Panc1 (cell line): ENCODE data around the gene GPR148. TPM values are rescaled to one million over a fixed set of nuclear protein-coding genes. Genes with fewer than 3 reads are reported as not detected.
A peak's percentile ranks its signal among the peaks of the same experiment; 100 is the strongest.

Experiments used
- ATAC-seq: fragments of 200-7000 bp; cut with Tn5 transposase; 2 replicates; pipeline ENCODE4 v1.9.1; 2020; ENCODE audit warnings: mild to moderate bottlenecking, moderate library complexity
- BruUV-seq: library from RNA; stranded (reverse); fragments of 400-500 nt; replicated peaks from 2 replicates; lab custom pipeline; 2021; lab: Mats Ljungman, UMichigan
- CTCF ChIA-PET: fragments of 300-600 bp; sonication (Branson Sonifier 250); formaldehyde crosslinking; loops from one replicate; lab custom pipeline; 2022; ENCODE audit warnings: antibody characterized with exemption; lab: Charles Lee
- POLR2A ChIA-PET: fragments of 300-600 bp; sonication (Branson Sonifier 250); formaldehyde crosslinking; loops from one replicate; lab custom pipeline; 2022; ENCODE audit warnings: antibody characterized with exemption; lab: Charles Lee
- DNase-seq: peaks from one replicate; pipeline ENCODE4 v3.0.0-alpha.2; 2010; ENCODE audit warnings: low read depth, low spot score
- H3K27ac ChIP-seq: 2 replicates; pipeline ENCODE4 v1.5.1; 2011; ENCODE audit warnings: mild to moderate bottlenecking, low read length, inconsistent platforms
- H3K27me3 ChIP-seq: fragments of 200-500 bp; sonication (Bioruptor generic); 2 replicates; pipeline ENCODE4 v1.6.0; 2014; ENCODE audit warnings: low read length, inconsistent platforms; ENCODE audit not compliant: control insufficient read depth, insufficient read depth
- H3K36me3 ChIP-seq: fragments of 200-500 bp; sonication (Bioruptor generic); 2 replicates; pipeline ENCODE4 v1.5.1; 2014; ENCODE audit warnings: inconsistent platforms, mild to moderate bottlenecking, low read length, moderate library complexity; ENCODE audit not compliant: control insufficient read depth, insufficient read depth
- H3K4me1 ChIP-seq: 2 replicates; pipeline ENCODE4 v1.5.1; 2011; ENCODE audit warnings: inconsistent platforms, mild to moderate bottlenecking, low read length, moderate library complexity; ENCODE audit not compliant: control insufficient read depth, insufficient read depth
- H3K4me3 ChIP-seq, 2 experiments: 2 replicates each; pipeline ENCODE4 v1.5.1; 2011 to 2012; ENCODE audit warnings: low read depth in 2 of 2, low read length in 2 of 2, mild to moderate bottlenecking in 2 of 2, inconsistent platforms in 1 of 2, moderate library complexity in 1 of 2
- H3K9me3 ChIP-seq: fragments of 200-500 bp; sonication (Bioruptor generic); 2 replicates; pipeline ENCODE4 v1.5.1; 2014; ENCODE audit warnings: low read depth, mild to moderate bottlenecking, inconsistent platforms, low read length, moderate library complexity; ENCODE audit not compliant: control insufficient read depth, insufficient read depth
- CTCF ChIP-seq: fragments of 450-650 bp; IDR thresholded peaks from 2 replicates; pipeline ENCODE4 v1.5.1; 2017; ENCODE audit warnings: mild to moderate bottlenecking
- POLR2AphosphoS5 ChIP-seq: IDR thresholded peaks from 2 replicates; pipeline ENCODE4 v1.6.1; 2012; ENCODE audit warnings: mild to moderate bottlenecking, low read depth, low read length, moderate library complexity
- REST ChIP-seq, 2 experiments: IDR thresholded peaks; 2 replicates each; pipeline ENCODE4 v1.6.1; 2011 to 2012; ENCODE audit warnings: low read depth in 2 of 2, control low read depth in 1 of 2, low read length in 1 of 2, mild to moderate bottlenecking in 1 of 2, moderate library complexity in 1 of 2; ENCODE audit not compliant: insufficient read depth in 1 of 2
- SIN3A ChIP-seq: IDR thresholded peaks from 2 replicates; pipeline ENCODE4 v1.6.1; 2012; ENCODE audit warnings: low read depth, mild to moderate bottlenecking, low read length, moderate library complexity, borderline replicate concordance; ENCODE audit not compliant: insufficient read depth
- TCF7L2 ChIP-seq: IDR thresholded peaks from 2 replicates; pipeline ENCODE4 v1.6.1; 2011; ENCODE audit warnings: mild to moderate bottlenecking, low read depth, low read length, inconsistent platforms
- in situ Hi-C: cut with HindIII; loops from 2 replicates; pipeline ENCODE4 v1.10.0; 2016; ENCODE audit warnings: low sequenced_read_pairs, low pct_unique_long_range_greater_than_20kb
- intact Hi-C: fragments of 100-400 bp; cut with micrococcal nuclease; formaldehyde crosslinking; loops from one replicate; pipeline ENCODE4 v1.10.0; 2022; ENCODE audit not compliant: unreplicated experiment
- total RNA-seq: library from RNA; stranded (reverse); gene quantifications from one replicate; pipeline ENCODE4 v1.2.1, GENCODE V29; 2021; ENCODE audit not compliant: unreplicated experiment

The GPR148 gene
- total RNA-seq, 1 experiment from 2014 or later, result not detected

- H3K36me3 ChIP-seq, result no peaks in the 10 kb centered on the region
- no peak for ATAC-seq
- intact Hi-C loops (no loop called here), in situ Hi-C loops (no loop called here)
- no peak overlapping the region for H3K27ac ChIP-seq
- H3K9me3 ChIP-seq, result no peaks in the 10 kb centered on the region
- TF ChIP-seq POLR2AphosphoS5, result no peak
- no peak for TF ChIP-seq CTCF
- no peak for TF ChIP-seq TCF7L2
- TF ChIP-seq REST (IDR thresholded peaks at IDR 0.05; ENCODE audit: insufficient read depth in 1 of 2, low read depth in 2 of 2, low read length in 1 of 2), result no peak
- no peak for TF ChIP-seq SIN3A
- CTCF ChIA-PET, result no interaction called here
- H3K27me3 ChIP-seq, result no peaks in the 10 kb centered on the region
- POLR2A ChIA-PET, result no interaction called here
- H3K4me1 ChIP-seq, result peaks cover 8% of the 10 kb centered on the region
- no peak overlapping the region for H3K4me3 ChIP-seq
- no peak for DNase-seq
- BruUV-seq, result no TSS peak
Measured at GRCh38 chr2:130724455-130724854, 4.4 kb upstream of the GPR148 start.

- POLR2A ChIA-PET, result interaction anchor here (0.8 kb wide), 1 partner anchor 12 kb away, joined by 9 read pairs; no protein-coding TSS in a partner anchor
- intact Hi-C loops (no loop called here), in situ Hi-C loops (no loop called here)
- Histone ChIP-seq H3K27me3 (no peaks in the 10 kb centered on the region; the same call in 1 of the 2 replicates), H3K4me3 (peak overlapping the region; percentile 64 to 74), H3K9me3 (no peaks in the 10 kb centered on the region), H3K36me3 (no peaks in the 10 kb centered on the region), H3K27ac (peak overlapping the region; percentile 82), H3K4me1 (peaks cover 8% of the 10 kb centered on the region)
- ATAC-seq, result no peak; the same call in 1 of the 2 replicates
- DNase-seq, result no peak
- TF ChIP-seq SIN3A, result no peak
- TF ChIP-seq CTCF, result no peak
- no peak for TF ChIP-seq POLR2AphosphoS5
- TF ChIP-seq REST (IDR thresholded peaks at IDR 0.05; ENCODE audit: insufficient read depth in 1 of 2, low read depth in 2 of 2, low read length in 1 of 2), result no peak
- TF ChIP-seq TCF7L2, result no peak
- CTCF ChIA-PET, result no interaction called here
- BruUV-seq, result no TSS peak
Measured at GRCh38 chr2:130726614-130727180, 2.2 kb upstream of the GPR148 start.
